Mesendoderm (in vitro differentiated cells): ENCODE data around the gene PPP1R15A.
"Not testable (repeated sequence)": the region's sequence is repeated elsewhere in the genome, so short reads cannot be mapped to it uniquely, and the experiment has no call there.

Source experiments
- DNase-seq: peaks from one replicate; pipeline ENCODE4 v3.0.0; 2013
- H2AK5ac ChIP-seq: 2 replicates; pipeline ENCODE4 v1.6.1; 2013; ENCODE audit warnings: low read length, inconsistent platforms
- H2BK120ac ChIP-seq: 2 replicates; pipeline ENCODE4 v1.6.1; 2013; ENCODE audit warnings: low read depth, mild to moderate bottlenecking, low read length, moderate library complexity, mixed read lengths
- H2BK15ac ChIP-seq: replicated peaks from 2 replicates; pipeline ENCODE4 v1.6.1; 2013; ENCODE audit warnings: low read depth, mild to moderate bottlenecking, moderate library complexity
- H2BK5ac ChIP-seq: 2 replicates; pipeline ENCODE4 v1.6.1; 2013; ENCODE audit warnings: low read length, inconsistent platforms
- H3K18ac ChIP-seq: 2 replicates; pipeline ENCODE4 v1.6.1; 2013; ENCODE audit warnings: mild to moderate bottlenecking, low read length, mixed read lengths
- H3K23ac ChIP-seq: one replicate; pipeline ENCODE4 v1.6.1; 2013; ENCODE audit warnings: low read length
- H3K27ac ChIP-seq: 2 replicates; pipeline ENCODE4 v1.5.1; 2013; ENCODE audit warnings: low read depth, mild to moderate bottlenecking, inconsistent platforms, low read length, moderate library complexity
- H3K27me3 ChIP-seq: 2 replicates; pipeline ENCODE4 v1.6.1; 2013; ENCODE audit warnings: low read length, control low read depth, mild to moderate bottlenecking, inconsistent platforms; ENCODE audit not compliant: insufficient read depth, poor library complexity
- H3K36me3 ChIP-seq: 2 replicates; pipeline ENCODE4 v1.6.1; 2013; ENCODE audit warnings: low read length, inconsistent platforms; ENCODE audit not compliant: control insufficient read depth, insufficient read depth
- H3K4ac ChIP-seq: one replicate; pipeline ENCODE4 v1.6.1; 2013; ENCODE audit warnings: low read depth, mild to moderate bottlenecking, low read length, moderate library complexity
- H3K4me1 ChIP-seq: 2 replicates; pipeline ENCODE4 v1.6.1; 2013; ENCODE audit warnings: low read depth, low read length, inconsistent platforms; ENCODE audit not compliant: control insufficient read depth
- H3K4me2 ChIP-seq: 2 replicates; pipeline ENCODE4 v1.6.1; 2013; ENCODE audit warnings: low read length
- H3K4me3 ChIP-seq: 2 replicates; pipeline ENCODE4 v1.5.1; 2013; ENCODE audit warnings: mild to moderate bottlenecking, low read length
- H3K56ac ChIP-seq: one replicate; pipeline ENCODE4 v1.6.1; 2013; ENCODE audit warnings: low read length
- H3K79me1 ChIP-seq: 2 replicates; pipeline ENCODE4 v1.6.1; 2013; ENCODE audit warnings: low read length, inconsistent platforms
- H3K79me2 ChIP-seq: 2 replicates; pipeline ENCODE4 v1.6.1; 2013; ENCODE audit warnings: mild to moderate bottlenecking, low read length; ENCODE audit not compliant: control insufficient read depth, insufficient read depth
- H3K9ac ChIP-seq: 2 replicates; pipeline ENCODE4 v1.6.1; 2013; ENCODE audit warnings: low read length, inconsistent platforms
- H4K5ac ChIP-seq: one replicate; pipeline ENCODE4 v1.6.1; 2013; ENCODE audit warnings: low read length
- H4K8ac ChIP-seq: one replicate; pipeline ENCODE4 v1.6.1; 2013; ENCODE audit warnings: low read depth, mild to moderate bottlenecking, control low read depth, low read length, moderate library complexity
- WGBS: extraction: QIAGEN DNeasy Blood & Tissue Kit; methylation state at CpG from one replicate; pipeline ENCODE4 v1.1.7; 2013; ENCODE audit warnings: low lambda C conversion rate, missing lambda C conversion rate; ENCODE audit not compliant: insufficient coverage; ENCODE audit errors: extremely low coverage; 5-methylcytosine and 5-hydroxymethylcytosine counted together

Gene PPP1R15A

GRCh38 chr19:48906324-48906723, 34.1 kb downstream of the PPP1R15A start:
- no CpG with 5 or more reads among the region's 10 CpGs for WGBS
- Histone ChIP-seq H3K9ac (no peak overlapping the region), H4K5ac (no peak overlapping the region), H3K18ac (no peak overlapping the region), H3K79me1 (no peaks in the 10 kb centered on the region), H2AK5ac (no peak overlapping the region), H3K23ac (no peak overlapping the region), H4K8ac (no peak overlapping the region), H3K27ac (no peak overlapping the region), H3K4me3 (no peak overlapping the region), H3K27me3 (no peaks in the 10 kb centered on the region), H3K4me2 (no peak overlapping the region), H2BK15ac (no peak overlapping the region), H3K4ac (no peak overlapping the region), H2BK5ac (no peak overlapping the region), H3K36me3 (peaks cover 4% of the 10 kb centered on the region), H3K56ac (no peak overlapping the region), H3K4me1 (no peaks in the 10 kb centered on the region), H2BK120ac (no peak overlapping the region), H3K79me2 (no peaks in the 10 kb centered on the region)
- no peak for DNase-seq

GRCh38 chr19:48907671-48908070, 35.5 kb downstream of the PPP1R15A start:
- H3K4me1 ChIP-seq: no peaks in the 10 kb centered on the region
- no peaks in the 10 kb centered on the region for H3K27me3 ChIP-seq
- no peak overlapping the region for H2BK5ac ChIP-seq
- no peak overlapping the region for H3K27ac ChIP-seq
- H3K9ac ChIP-seq: no peak overlapping the region
- H4K8ac ChIP-seq: no peak overlapping the region
- no peak overlapping the region for H2AK5ac ChIP-seq
- no peak overlapping the region for H3K4ac ChIP-seq
- no peak overlapping the region for H3K18ac ChIP-seq
- no peak overlapping the region for H3K4me2 ChIP-seq
- H2BK120ac ChIP-seq: no peak overlapping the region
- no peaks in the 10 kb centered on the region for H3K79me1 ChIP-seq
- no peak overlapping the region for H3K4me3 ChIP-seq
- no peak for DNase-seq
- no peak overlapping the region for H4K5ac ChIP-seq
- H3K23ac ChIP-seq: no peak overlapping the region
- no CpG with 5 or more reads among the region's 14 CpGs for WGBS
- H2BK15ac ChIP-seq: no peak overlapping the region
- H3K36me3 ChIP-seq: peaks cover 4% of the 10 kb centered on the region
- H3K56ac ChIP-seq: no peak overlapping the region
- no peaks in the 10 kb centered on the region for H3K79me2 ChIP-seq

GRCh38 chr19:48909424-48910077, 37.3 kb downstream of the PPP1R15A start:
- H3K79me2 ChIP-seq, H2BK120ac ChIP-seq, H3K27ac ChIP-seq, H3K9ac ChIP-seq, H4K5ac ChIP-seq, H2BK15ac ChIP-seq, H3K4me2 ChIP-seq, H3K79me1 ChIP-seq, H3K36me3 ChIP-seq, H3K56ac ChIP-seq, DNase-seq, H4K8ac ChIP-seq, H2AK5ac ChIP-seq, H3K23ac ChIP-seq, H3K27me3 ChIP-seq, H3K18ac ChIP-seq, H3K4ac ChIP-seq, H2BK5ac ChIP-seq, H3K4me1 ChIP-seq, H3K4me3 ChIP-seq: not testable (repeated sequence)
- no CpG with 5 or more reads among the region's 11 CpGs for WGBS

- no peak overlapping the region for H3K9ac ChIP-seq
- H3K4me3 ChIP-seq: no peak overlapping the region
- no peaks in the 10 kb centered on the region for H3K79me1 ChIP-seq
- no peak overlapping the region for H3K56ac ChIP-seq
- no peak overlapping the region for H3K18ac ChIP-seq
- no peak overlapping the region for H4K5ac ChIP-seq
- H3K79me2 ChIP-seq: no peaks in the 10 kb centered on the region
- H2BK15ac ChIP-seq: no peak overlapping the region
- H3K23ac ChIP-seq: no peak overlapping the region
- H3K4me1 ChIP-seq: no peaks in the 10 kb centered on the region
- H3K4me2 ChIP-seq: no peak overlapping the region
- H3K27ac ChIP-seq: no peak overlapping the region
- H4K8ac ChIP-seq: no peak overlapping the region
- no peak overlapping the region for H2AK5ac ChIP-seq
- H3K27me3 ChIP-seq: no peaks in the 10 kb centered on the region
- peaks cover 6% of the 10 kb centered on the region for H3K36me3 ChIP-seq
- WGBS: no CpG with 5 or more reads among the region's 2 CpGs
- no peak overlapping the region for H3K4ac ChIP-seq
- no peak overlapping the region for H2BK5ac ChIP-seq
- DNase-seq: no peak
- H2BK120ac ChIP-seq: no peak overlapping the region
Observed at GRCh38 chr19:48910803-48911202, 38.6 kb downstream of the PPP1R15A start.

- Histone ChIP-seq H4K8ac (no peak overlapping the region), H2AK5ac (no peak overlapping the region), H3K27ac (no peak overlapping the region), H3K56ac (no peak overlapping the region), H2BK5ac (no peak overlapping the region), H3K4me2 (no peak overlapping the region), H2BK15ac (no peak overlapping the region), H3K23ac (no peak overlapping the region), H3K27me3 (no peaks in the 10 kb centered on the region), H3K4me1 (no peaks in the 10 kb centered on the region), H3K36me3 (peaks cover 5% of the 10 kb centered on the region), H3K9ac (no peak overlapping the region), H3K18ac (no peak overlapping the region), H3K79me2 (no peaks in the 10 kb centered on the region), H2BK120ac (no peak overlapping the region), H3K4me3 (no peak overlapping the region), H3K4ac (no peak overlapping the region), H3K79me1 (no peaks in the 10 kb centered on the region), H4K5ac (no peak overlapping the region)
- WGBS: no CpG with 5 or more reads among the region's 9 CpGs
- peak; percentile 45 for DNase-seq
Observed at GRCh38 chr19:48913114-48913889, 41.1 kb downstream of the PPP1R15A start.
